DMS53 treated with DMSO at 0.1 percent for 48 hours (cell line): ENCODE measurements around the gene DOCK8.

Source experiments
- DNase-seq: peaks from one replicate; lab custom pipeline; 2025; ENCODE audit not compliant: unreplicated experiment; lab: John Stamatoyannopoulos, UW

DOCK8 gene

DNA sequence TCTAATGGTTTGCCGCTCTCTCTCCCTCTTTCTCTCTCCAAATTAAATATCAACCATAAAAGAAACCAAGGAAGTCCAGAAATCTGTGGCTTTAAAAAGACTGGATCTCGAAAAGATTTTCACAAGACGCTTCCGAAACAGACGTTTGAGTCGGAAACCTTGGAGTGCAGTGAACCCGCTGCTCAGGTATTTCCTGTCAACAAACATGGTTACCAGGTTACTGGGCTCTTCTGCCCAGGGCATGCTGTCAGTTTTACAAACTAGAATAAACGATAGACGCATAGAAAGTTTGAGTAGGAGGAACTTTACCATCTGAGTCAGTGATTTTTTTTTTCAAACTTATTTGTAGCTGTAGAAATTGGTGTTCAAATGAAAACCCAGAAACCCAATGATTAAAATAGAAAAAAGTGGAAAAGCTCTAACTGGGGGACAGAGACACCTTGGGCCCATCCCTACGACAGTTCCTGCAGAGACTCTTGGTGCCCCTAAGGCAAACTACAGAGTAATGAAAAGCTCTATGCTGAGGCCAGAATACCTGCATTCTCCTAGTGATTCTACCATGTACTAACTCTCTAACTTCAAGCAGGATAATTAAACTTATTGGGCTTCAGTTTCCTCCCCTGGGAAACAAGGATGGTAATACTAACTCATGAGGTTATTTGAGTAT, 90.0 kb downstream of the DOCK8 start:
- DNase-seq: no peak

DNA sequence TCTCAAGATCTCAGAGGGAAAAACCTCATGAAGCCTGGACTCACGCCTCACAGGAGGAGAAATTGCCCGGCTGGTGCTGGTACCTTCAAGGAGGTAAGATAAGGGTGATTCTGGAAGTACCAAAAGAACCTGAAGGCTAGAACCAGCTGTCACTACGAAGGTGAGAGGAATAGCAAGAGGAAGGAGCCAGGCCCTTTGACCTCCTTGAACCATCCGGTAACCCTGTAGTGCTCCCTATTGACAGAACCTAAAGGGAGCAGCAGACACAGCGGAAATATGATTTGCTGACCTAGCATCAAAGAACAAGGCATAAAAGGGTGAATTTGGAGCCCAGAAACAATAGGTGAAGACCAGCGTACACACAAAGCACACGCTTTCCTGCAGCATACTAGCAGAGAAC, 92.2 kb downstream of the DOCK8 start:
- DNase-seq: no peak

DNA sequence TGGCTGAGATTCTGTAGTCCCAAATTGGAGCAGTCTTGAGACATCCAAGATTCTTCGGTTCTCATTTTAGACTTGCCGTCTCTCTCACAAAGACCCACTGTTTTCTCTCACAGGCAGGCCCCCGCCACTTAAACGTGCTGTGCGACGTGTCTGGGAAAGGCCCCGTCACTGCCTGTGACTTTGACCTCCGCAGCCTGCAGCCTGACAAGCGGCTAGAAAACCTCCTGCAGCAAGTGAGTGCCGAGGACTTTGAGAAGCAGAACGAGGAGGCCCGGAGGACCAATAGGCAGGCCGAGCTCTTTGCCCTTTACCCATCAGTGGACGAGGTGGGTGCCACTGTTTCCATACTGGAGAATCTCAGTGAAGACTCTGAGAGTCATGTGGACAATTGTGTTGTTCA, 97.2 kb downstream of the DOCK8 start:
- no peak for DNase-seq

GRCh38 chr9:312596-313320, 98.1 kb downstream of the DOCK8 start:
- no peak for DNase-seq

GRCh38 chr9:316382-316965, 101.8 kb downstream of the DOCK8 start:
- DNase-seq: no peak

GRCh38 chr9:318646-319045, 104.0 kb downstream of the DOCK8 start:
- DNase-seq: peak; percentile 77

- DNase-seq: no peak
These were observed 110.3 kb downstream of the DOCK8 start for GRCh38 chr9:324971-325370.

- no peak for DNase-seq
These were observed 112.0 kb downstream of the DOCK8 start for GRCh38 chr9:326667-327066.

- no peak for DNase-seq
These were observed 113.8 kb downstream of the DOCK8 start for GRCh38 chr9:328453-328852.

DNA sequence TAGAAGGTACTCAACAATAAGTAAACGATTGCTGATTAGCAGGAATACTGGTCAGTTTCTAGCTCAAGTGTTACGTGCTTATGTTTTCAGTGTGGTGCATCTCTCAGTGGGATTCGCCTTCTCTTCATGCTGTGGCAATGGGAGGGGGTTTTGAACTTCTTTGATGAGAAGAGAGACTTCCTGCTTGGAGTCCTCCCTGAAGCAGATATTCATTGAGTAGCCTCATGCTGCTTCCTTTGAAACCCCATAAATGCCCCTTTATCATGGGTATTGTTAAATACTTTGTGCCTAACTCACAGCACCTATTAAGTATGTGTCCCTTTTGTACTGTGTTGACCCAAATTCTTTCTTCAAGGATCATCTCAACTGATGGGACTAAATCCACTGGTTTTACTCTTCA, 116.5 kb downstream of the DOCK8 start:
- DNase-seq: no peak

- DNase-seq: no peak
These were observed 120.7 kb downstream of the DOCK8 start for GRCh38 chr9:335373-335772.

GRCh38 chr9:336039-336438, 121.4 kb downstream of the DOCK8 start:
- DNase-seq: no peak

DNA sequence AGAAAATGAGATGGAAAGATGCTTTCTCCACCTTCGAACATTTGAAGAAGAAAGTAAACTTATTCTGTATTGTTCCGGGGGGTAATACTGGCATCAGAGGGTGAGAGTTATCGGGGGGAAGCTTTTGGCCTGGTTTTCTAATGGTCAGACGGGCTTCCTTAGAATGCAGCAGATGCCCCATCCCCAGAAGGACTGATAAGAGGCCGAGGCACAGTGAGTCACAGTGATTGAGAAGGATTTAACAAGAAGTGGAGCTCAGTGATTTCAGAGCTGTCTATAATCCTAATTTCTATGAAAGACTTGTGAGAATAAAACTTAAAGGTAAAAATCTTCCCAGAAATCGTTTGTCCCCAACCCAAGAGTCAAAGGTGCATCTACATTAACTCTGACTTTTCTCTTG, 123.9 kb downstream of the DOCK8 start:
- no peak for DNase-seq

GRCh38 chr9:341634-342421, 127.2 kb downstream of the DOCK8 start:
- no peak for DNase-seq

- DNase-seq: no peak
These were observed 129.1 kb downstream of the DOCK8 start for GRCh38 chr9:343773-344172.

- no peak for DNase-seq
These were observed 131.5 kb downstream of the DOCK8 start for GRCh38 chr9:346111-346571.

DNA sequence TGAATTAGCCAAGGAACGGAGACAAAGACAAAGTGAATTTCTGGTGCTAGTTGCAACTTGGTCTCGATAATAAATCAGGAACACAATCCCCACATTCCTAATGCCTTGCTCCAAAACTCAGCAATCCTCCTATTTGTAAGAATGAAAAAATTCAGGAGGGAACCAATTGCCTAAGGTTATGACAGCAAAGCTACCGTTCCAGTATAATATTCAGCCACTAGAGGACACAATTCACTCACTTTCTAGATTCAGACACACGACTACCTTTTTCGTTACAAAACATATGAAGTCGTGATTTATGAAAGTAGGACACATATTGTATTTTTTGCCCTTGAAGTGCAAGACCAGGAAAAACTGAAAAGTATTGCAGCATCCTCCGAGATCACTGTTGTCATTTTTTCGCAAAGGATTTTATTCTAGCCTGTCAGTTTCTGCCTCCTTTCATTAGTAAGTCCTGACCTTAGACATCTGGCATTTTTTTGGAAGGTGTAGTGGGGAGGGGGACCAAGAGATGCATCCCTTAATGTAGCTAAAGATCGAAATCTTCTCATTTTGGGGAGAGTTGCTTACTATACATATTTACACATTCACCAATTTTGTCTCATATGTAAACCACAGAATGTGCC, 133.1 kb downstream of the DOCK8 start:
- peak; percentile 11 for DNase-seq

GRCh38 chr9:350384-350783, 135.7 kb downstream of the DOCK8 start:
- DNase-seq: no peak

DNA sequence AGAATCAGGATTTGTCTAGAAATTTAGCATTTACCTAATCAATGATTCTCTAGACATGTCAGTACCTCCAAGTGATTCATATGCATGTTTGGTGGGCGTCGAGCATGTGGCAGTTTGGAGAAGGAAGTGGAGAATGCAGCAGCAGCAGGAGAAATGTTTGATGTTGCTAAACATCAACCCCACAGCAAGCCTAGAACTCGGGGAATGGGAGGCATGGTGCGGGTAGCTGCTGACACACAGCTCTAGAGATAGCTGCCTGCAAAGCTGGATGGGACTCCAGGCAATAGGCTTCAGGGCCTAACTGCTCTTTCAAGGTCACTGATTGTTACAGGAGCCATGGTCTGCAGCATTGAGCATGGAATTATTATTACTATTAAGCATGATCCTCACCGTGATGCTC, 137.3 kb downstream of the DOCK8 start:
- DNase-seq: no peak

DNA sequence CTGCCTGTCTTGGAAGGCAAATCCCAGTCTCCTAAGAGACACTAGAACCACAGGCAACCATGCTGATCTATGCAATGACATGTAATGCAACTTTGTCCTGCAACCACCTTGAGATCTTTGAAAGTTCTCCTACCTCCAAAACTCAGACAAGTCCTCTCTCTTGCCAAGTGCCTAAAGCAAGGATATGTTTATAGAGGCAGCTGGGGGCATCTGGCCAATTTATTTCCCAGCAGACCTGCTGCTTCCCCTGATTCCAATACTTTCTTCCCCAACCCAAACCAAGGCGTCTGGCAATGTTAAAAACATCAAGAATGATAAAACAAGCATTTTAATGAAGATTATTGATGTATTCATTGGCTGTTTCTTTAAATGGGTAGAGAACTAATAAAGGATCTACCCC, 138.4 kb downstream of the DOCK8 start:
- DNase-seq: no peak

DNA sequence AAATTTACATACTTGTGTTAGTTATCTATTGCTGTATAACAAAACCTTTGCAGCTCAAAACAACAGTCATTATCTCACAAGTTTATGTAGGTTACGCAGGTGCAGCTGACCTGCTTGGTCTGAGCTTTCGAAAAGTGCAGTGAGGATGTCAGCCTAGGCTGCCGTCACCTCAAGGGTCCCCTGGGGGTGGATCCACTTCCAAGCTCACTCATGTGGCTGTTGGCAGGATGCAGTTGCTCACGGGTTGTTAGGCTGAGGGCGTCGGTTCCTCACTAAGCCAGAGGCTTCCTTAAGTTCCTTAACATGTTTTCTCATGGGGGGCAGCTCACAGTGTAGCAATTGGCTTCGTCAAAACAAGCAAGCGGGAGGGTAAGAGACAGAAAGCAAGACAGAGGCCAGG, 139.8 kb downstream of the DOCK8 start:
- DNase-seq: no peak
